Vagina (tissue), 2 donors: ENCODE data around the gene CHN2.

Experiments
- POLR2A ChIP-seq, 2 donors: fragments of 450-650 bp; IDR thresholded peaks; one replicate each; pipeline ENCODE4 v1.6.1; 2017; ENCODE audit warnings: antibody characterized with exemption in 2 of 2, mild to moderate bottlenecking in 2 of 2, moderate library complexity in 2 of 2
- TF ChIP-seq, protein P1 (sequence below), 3 experiments: fragments of 450-650 bp in 2 of 3; fragments of 200-600 bp in 1 of 3; sonication (generic) in 1 of 3; IDR thresholded peaks; one replicate each; pipeline ENCODE4 v1.5.1; 2017 to 2019; ENCODE audit warnings: antibody characterized with exemption in 3 of 3, mild to moderate bottlenecking in 2 of 3, moderate library complexity in 2 of 3

DNA sequence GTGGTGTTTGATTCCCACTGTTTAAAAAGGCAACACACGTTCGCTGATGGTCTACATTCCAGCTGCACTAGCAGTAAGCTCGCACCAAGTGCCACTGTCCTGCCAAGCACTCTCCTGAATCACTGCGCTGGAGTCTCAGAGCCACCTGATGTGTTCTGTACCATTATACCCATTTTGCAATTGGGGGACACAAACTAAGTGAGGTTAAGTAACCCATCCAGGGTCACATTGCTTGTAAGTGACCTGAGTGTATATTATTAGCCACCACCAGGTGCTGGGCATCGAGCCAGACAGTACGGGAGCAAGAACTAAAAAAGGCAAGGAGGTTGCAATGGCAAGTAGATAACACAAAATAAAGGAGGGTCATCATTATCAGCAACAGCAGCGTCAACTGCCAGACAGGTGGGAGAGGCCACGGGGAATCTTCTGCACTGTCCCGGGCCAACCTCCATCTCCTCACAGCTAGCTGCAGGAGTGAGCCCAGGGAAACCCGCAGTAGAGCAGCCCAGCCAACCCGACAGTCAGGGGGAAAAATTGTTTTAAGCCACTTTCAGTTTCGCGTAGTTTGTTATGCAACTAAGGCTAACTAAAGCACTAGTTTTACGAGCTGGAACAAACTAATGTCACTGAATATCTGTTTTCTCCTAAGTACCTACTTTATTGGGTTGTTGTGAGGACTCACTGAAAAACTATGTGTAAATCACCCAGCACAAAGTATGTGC is 47.5 kb upstream of the CHN2 start:
- TF ChIP-seq, protein P1, sequence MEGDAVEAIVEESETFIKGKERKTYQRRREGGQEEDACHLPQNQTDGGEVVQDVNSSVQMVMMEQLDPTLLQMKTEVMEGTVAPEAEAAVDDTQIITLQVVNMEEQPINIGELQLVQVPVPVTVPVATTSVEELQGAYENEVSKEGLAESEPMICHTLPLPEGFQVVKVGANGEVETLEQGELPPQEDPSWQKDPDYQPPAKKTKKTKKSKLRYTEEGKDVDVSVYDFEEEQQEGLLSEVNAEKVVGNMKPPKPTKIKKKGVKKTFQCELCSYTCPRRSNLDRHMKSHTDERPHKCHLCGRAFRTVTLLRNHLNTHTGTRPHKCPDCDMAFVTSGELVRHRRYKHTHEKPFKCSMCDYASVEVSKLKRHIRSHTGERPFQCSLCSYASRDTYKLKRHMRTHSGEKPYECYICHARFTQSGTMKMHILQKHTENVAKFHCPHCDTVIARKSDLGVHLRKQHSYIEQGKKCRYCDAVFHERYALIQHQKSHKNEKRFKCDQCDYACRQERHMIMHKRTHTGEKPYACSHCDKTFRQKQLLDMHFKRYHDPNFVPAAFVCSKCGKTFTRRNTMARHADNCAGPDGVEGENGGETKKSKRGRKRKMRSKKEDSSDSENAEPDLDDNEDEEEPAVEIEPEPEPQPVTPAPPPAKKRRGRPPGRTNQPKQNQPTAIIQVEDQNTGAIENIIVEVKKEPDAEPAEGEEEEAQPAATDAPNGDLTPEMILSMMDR (IDR thresholded peaks at IDR 0.05): no peak
- no peak for TF ChIP-seq POLR2A (IDR thresholded peaks at IDR 0.05)
